Endometrium (tissue), 2 donors: ENCODE data around the gene SLC35G6.
"Not testable (repeated sequence)": the region's sequence is repeated elsewhere in the genome, so short reads cannot be mapped to it uniquely, and the experiment has no call there.

Experiments
- FAIRE-seq: peaks from 2 replicates; lab custom pipeline; 2012; peaks lifted over from hg19 to GRCh38; lab: Jason Lieb, UNC
- donor health status: control.
- donor health status: control.

Gene SLC35G6

GRCh38 chr17:7460850-7461660, 20.2 kb upstream of the SLC35G6 start:
- FAIRE-seq, result no peak

DNA sequence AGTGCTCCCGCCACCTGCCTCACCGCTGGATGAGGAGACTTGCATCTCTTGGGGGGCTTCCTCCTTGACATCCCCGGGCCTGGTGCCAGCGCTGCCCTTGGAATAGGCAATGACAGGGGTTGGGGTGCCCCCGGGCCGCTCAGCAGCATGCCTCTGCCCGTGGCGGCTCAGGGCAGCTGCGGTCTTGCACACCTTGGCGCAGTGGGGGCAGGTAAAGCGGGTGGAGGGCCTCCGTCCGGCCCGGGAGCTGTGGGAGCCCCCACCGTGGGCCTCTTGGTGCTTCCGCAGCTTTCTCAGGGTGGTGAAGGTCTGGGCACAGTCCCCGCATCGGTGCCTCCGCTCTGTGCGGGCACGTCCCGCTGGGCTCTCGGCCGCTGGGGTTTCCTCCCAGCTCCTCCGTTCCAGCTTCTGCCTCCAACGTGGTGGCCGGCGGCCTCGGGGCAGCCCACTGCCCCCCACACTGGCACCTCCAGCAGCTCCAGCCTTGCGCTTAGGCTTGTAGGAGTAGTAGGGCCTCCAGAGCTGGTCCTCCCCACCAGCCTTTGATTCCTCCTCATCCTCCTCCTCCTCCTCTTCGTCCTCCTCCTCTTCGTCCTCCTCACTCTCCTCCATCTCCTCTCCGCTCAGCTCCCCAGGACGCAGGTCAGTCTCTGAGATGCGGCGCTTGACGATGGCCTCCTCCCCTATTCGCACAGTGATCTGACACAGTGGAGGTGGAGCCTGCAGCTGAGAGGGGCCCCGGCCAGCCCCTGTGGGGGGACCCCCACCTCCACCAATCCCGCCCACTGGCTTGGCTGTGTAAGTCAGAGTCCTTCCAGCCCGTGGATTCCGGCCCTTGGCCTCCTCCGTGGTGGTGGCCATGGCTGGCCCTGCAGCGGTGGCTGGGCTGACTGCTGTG, 18.5 kb upstream of the SLC35G6 start:
- FAIRE-seq, result no peak

GRCh38 chr17:7463372-7463846, 17.8 kb upstream of the SLC35G6 start:
- FAIRE-seq, result no peak

- FAIRE-seq, result no peak
Measured at GRCh38 chr17:7464081-7464480, 17.2 kb upstream of the SLC35G6 start.

- no peak for FAIRE-seq
Measured at GRCh38 chr17:7465597-7466275, 15.5 kb upstream of the SLC35G6 start.

DNA sequence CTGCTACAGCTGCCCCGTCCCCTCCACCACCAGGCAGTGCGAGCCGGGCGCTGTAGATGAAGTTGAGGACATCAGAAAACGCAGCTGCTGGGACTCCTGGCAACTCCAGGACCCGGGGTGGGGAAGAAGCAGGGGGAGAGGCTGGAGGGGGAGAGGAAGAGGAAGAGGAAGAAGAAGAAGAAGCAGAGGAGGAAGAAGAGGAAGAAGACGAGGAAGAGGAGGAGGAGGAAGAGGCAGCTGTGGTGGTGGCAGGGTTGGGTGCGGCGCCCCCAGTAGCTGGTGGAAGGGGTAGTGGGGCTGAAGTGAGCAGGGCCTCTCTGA, 15.0 kb upstream of the SLC35G6 start:
- no peak for FAIRE-seq

DNA sequence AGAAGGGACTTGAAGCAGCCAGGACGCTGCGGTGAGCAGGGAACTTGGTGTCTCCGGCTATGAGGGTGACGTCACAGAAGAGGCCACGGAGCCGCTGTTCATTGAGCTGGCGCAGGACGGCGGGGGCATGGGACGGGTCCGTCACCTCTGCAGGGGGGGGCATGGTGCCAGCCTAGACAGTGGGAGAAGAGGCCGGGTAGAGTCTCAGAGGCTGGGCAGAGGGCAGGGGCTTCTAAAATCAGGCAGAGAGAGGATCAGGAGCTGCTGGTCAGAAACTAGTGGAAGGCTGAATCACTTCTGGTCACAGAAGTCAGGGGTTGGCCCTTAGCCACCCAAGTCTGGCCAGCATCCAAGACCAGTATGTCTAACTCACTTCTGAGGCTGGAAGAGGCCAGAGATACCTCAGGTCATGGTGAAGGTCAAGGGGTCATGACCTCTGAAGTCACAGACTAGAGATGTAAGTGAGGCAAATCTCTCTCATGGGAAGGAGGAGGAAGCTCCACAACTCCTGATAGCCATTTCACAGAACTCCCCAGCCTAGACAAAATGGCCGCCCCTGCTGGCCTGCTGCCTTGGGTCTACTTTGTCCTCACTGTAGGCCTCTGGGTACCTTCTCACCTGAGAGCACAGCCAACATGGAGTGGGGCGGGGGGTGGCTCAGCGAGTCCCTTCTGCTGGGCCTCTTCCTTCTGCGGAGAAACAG, 14.5 kb upstream of the SLC35G6 start:
- FAIRE-seq, result no peak

GRCh38 chr17:7467498-7467897, 13.7 kb upstream of the SLC35G6 start:
- FAIRE-seq, result no peak

GRCh38 chr17:7468290-7468689, 13.0 kb upstream of the SLC35G6 start:
- FAIRE-seq, result no peak

GRCh38 chr17:7468804-7469389, 12.3 kb upstream of the SLC35G6 start:
- no peak for FAIRE-seq

DNA sequence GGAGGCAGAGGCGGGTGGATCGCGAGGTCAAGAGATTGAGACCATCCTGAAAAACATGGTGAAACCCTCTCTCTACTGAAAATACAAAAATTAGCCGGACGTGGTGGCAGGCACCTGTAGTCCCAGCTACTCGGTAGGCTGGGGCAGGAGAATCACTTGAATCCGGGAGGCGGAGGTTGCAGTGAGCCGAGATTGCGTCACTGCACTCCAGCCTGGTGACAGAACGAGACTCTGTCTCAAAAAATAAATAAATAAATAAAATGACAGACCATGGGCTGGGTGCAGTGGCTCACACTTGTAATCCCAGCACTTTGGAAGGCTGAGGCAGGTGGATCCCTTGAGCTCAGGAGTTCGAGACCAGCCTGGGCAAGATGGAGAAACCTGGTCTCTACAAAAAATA, 11.4 kb upstream of the SLC35G6 start:
- FAIRE-seq, result not testable (repeated sequence)

- not testable (repeated sequence) for FAIRE-seq
Measured at GRCh38 chr17:7470457-7470973, 10.7 kb upstream of the SLC35G6 start.

DNA sequence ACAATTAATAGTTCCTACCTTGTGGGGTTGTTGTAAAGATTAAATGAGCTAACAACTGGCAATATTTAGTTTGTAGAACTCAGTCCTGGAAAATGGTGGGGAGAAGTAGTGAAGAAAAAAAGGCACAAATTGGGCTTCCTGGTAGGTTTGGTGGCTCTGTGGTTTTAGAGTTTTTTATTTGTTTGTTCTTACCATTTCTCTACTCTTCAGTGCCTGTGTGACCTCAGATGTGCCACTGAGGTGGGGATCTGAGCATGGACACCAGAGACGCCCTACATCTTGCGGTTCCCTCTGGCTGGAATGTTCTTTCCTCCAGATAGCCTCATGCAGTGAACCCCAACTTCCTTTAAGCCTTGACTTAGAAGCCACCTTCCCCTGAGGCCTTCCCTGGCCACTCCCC, 9.5 kb upstream of the SLC35G6 start:
- FAIRE-seq, result no peak

DNA sequence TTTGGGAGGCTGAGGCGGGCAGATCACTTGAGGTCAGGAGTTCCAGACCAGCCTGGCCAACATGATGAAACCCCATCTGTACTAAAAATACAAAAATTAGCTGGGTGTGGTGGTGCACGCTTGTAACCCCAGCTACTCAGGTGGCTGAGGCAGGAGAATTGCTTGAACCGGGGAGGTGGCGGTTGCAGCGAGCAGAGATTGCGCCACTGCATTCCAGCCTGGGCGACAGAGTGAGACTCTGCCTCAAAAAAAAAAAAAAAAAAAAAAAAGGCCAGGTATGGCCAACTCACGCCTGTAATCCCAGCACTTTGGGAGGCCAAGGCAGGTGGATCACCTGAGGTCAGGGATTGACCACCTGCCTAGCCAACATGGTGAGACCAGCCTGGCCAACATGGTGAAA, 6.5 kb upstream of the SLC35G6 start:
- FAIRE-seq, result not testable (repeated sequence)

DNA sequence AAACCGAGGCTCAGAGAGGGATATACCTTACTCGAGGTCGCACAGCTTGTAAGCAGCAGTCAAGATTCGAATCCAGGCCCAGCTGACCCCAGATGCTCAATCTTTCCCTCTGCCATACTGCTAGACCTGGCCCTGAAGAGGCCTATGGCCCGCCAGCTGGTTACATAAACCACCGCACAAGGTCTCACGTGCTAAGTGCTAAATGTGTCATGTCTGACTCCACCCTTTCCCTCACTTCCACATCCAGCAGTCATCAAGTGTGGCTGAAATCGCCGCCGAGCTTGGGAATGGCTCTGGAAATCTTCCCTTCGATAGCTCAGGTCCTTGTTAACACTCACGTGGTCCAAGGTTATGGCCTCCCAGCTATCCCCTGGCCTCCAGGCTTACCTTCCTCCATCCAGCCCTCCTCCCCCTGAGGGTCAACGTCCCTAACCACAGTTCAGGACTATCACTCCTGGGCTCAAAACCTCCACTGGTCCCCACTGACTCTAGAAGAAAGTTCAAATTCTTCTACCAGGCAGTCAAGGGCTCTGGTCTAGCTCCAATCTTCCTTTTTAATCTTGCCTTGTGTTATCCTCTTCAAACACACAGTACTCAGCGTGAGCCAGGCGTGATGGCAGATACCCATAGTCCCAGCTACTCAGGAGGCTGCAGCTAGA, 5.4 kb upstream of the SLC35G6 start:
- no peak for FAIRE-seq

DNA sequence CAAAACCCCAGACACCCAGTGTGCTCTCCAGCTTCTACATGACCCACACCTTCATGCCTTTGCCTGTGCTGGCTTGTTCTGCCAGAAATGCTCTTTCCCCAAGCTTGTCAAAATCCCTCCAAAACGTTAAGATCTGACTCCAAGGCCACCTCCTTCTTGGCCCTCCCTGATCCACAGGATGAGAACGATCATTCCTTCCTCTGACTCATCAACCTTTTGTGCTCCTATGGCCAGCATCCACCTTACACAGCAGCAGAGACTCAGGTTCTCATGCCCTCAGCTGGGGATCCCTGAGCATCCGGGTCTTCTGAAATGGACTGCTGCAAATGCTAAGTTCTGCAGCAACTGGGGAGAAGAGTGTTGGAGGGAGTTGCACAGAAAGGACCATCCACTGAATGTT, 4.8 kb upstream of the SLC35G6 start:
- FAIRE-seq, result no peak

- FAIRE-seq, result no peak
Measured at GRCh38 chr17:7476951-7477350, 4.3 kb upstream of the SLC35G6 start.

DNA sequence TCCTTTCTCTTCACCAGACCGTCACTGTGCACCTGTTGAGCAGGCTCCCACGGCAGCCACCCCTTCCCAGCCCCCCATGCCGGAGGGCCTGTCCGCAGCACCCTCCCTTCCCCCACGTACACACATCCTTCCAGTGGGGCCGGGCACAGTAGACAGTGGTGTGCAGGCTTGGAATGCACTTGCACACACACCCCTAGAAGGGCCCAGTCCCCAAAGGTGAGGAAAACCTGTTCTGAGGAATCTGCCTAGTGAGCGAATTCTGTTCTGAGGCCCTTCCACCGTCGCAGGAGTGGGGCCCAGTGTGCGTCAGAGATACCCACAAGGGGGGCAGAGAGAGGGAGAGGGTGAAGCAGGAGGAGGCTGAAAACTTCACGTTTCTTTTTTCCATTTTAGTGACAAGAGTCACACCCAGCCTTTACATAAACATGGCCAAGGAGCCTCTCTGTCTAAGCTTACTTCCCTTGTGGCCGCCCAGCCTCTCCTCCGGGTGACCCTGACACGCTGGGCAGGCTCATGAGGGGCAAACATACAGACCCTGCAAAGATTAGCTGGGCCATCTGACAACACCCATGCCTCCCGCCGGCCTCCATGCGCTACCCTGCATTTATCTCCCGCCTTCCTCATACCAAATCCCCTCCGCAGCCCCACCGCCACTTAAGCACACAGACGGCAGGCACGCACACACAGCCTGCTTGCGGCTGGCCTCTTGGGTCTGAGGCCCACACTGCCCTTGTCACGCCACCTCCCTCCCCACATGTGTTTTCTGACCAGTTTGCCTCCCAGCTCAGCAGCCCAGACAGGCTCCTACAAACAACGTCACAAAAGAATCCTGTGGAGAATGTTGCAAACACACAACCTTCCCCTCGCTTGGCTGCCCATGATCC, 3.6 kb upstream of the SLC35G6 start:
- FAIRE-seq, result no peak

DNA sequence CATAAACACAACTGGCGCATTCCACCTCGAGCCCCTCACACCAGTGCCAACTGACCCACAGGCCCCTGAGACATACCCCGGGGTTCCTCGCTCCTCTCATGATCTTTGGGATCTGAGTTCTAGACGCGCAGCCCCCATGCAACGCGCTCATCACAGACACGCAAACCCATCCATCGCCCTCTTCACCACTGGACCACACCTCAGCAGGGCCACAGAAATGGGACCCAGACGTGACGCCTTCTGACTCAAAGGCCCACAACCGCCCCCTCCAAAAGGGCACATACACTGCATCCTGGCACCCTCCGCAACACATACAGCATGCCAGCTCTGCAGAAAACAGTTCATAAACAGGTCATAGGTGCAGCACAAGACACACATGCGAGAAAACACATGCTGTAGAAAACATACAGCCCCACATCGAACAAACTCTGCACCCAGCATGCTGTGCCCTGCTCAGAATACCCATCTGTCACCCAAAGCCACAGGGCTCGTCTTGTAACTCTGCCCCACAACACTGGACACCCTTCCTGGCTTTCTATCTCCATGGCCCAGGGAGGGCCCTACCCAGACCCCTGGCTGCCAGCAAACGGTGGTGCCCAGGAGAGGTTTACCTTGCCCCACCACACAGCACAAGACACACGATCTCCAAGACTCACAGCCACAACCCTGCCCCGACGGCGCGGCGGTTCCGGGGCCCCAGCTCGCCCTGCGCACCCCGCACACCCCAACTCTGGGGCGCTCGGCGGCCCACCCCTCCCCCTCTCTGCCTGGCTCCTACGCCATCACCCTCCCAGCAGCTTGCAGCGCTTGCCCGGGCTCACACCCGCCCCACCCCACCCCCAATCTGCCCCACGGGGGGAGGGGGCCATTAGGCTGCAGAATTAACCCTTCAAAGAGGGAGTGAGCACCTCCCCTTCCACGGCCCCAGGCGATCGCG, 2.7 kb upstream of the SLC35G6 start:
- FAIRE-seq, result no peak
